Measurements from ENCODE around the gene ZNF230. TPM values are rescaled to one million over a fixed set of nuclear protein-coding genes. Genes with fewer than 3 reads are reported as not detected.

ZNF230 gene
- total RNA-seq: 1 to 10 TPM in 3 of 4 donors, under 1 TPM in 1; 0.25 to 1.8 (median 1.2) TPM
- 1 to 10 TPM in 1 of 3 donors, under 1 TPM in 2; 0.39 to 1.6 (median 0.55) TPM for polyA plus RNA-seq
- long read RNA-seq, donor 1: 0 reads
- long read RNA-seq, donor 2: 0 reads

DNA sequence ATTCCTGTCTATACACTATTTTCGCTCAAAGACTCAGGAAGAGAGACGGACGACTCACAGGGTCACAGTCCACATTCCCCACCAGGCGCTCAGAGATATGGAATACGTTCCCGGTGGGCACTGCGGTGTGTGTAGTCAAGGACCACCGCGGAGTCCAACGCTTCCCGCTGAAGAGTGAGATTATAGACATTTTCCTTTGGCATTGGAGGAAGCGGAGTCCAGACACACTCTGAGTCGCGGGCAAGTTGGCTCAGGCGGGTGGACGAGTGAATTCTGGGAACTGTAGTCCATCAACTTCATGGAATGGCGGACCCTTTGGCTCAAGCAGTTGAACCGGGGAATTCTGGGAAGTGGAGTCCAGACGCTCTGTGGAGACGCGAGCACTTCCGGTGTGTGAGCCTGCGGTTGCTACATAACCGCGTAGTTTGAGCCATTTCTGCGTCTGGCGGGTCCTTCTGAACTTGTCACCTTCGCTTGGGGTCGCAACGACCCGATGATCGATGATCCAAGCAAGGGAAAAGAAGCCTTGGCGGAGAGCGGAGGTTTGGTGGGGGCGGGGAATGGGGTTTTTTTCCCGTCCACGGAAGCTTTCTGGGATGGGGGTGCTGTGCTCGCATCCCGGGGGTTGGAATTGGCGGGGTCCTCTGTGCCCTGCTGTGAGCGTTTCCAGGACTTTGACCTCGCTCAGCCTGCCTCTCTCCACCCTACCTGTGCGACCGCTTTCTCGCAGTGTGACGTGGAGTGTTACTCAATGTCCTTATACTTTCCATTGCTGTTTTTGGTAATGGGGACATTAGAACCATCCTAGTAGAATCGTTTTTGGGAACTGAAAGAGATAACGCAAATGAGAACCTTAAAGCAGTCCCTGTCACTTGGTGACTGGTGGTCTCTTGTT is at the start of gene ZNF230:
Gene ZNF230, plus strand, starts transcription at position 392 of the 895 bp plus-strand sequence. CDS start 4,122 bp downstream, outside the sequence.
- H3K27ac ChIP-seq: peak within 1 kb of the TSS; percentile 79
- TF ChIP-seq, protein P1, sequence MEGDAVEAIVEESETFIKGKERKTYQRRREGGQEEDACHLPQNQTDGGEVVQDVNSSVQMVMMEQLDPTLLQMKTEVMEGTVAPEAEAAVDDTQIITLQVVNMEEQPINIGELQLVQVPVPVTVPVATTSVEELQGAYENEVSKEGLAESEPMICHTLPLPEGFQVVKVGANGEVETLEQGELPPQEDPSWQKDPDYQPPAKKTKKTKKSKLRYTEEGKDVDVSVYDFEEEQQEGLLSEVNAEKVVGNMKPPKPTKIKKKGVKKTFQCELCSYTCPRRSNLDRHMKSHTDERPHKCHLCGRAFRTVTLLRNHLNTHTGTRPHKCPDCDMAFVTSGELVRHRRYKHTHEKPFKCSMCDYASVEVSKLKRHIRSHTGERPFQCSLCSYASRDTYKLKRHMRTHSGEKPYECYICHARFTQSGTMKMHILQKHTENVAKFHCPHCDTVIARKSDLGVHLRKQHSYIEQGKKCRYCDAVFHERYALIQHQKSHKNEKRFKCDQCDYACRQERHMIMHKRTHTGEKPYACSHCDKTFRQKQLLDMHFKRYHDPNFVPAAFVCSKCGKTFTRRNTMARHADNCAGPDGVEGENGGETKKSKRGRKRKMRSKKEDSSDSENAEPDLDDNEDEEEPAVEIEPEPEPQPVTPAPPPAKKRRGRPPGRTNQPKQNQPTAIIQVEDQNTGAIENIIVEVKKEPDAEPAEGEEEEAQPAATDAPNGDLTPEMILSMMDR (IDR thresholded peaks at IDR 0.05): no peak
- DNase-seq (peak; percentile 88 to 93), ATAC-seq (peak; percentile 100)
- no peaks in the 10 kb centered on the region for H3K27me3 ChIP-seq (ENCODE audit: insufficient read depth in 3 of 3, low read length in 2 of 3)
- H3K9me3 ChIP-seq: peaks cover 46% of the 10 kb centered on the region
- WGBS, 3 donors: 0 to 1% (median 0%) methylated on average over 48 of the region's 48 CpGs
- intact Hi-C loops (cut with DNase I): loop anchor here (2.0 to 10.0 kb wide), 3 partner anchors 16 to 92 kb away; partner anchors contain the start of genes ZNF223 (in 1 of the 2) and ZNF224 (in 1 of the 2)
- H3K4me3 ChIP-seq: peak within 1 kb of the TSS; percentile 79
- H3K4me1 ChIP-seq: peaks cover 12% of the 10 kb centered on the region
- H3K36me3 ChIP-seq (ENCODE audit: insufficient read depth in 1 of 2, low read depth in 1 of 2): peaks cover 6 to 12% of the 10 kb centered on the region in 2 donors

DNA sequence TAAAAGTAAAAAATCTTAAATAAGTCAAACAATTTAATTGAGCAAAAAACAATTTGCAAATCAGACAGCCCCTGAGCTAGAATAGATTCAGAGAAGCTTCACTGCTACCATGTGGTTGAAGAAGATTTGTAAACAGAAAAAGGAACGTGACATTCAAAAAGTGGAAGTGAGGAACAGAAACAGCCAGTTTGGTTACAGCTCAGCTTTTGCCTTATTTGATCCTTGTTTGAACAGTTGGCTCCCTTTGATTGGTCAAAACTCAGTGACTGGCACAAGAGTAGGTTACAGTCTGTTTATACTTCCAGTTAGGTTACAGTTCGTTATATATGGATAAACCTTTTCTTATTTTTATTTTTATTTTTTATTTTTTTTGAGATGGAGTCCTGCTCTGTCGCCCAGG is 45.9 kb upstream of the ZNF230 start:
- no peak for DNase-seq
- no peak for ATAC-seq
- Histone ChIP-seq H3K27ac (no peak overlapping the region), H3K9me3 (peaks cover 80% of the 10 kb centered on the region), H3K27me3 (ENCODE audit: insufficient read depth in 3 of 3, low read length in 2 of 3) (no peaks in the 10 kb centered on the region), H3K36me3 (ENCODE audit: insufficient read depth in 1 of 2, low read depth in 1 of 2) (peaks cover 0 to 4% of the 10 kb centered on the region in 2 donors), H3K4me3 (no peak overlapping the region), H3K4me1 (no peaks in the 10 kb centered on the region)
- intact Hi-C loops (cut with DNase I): no loop called here
- WGBS, 3 donors: 93 to 97% (median 94%) methylated on average over 3 of the region's 3 CpGs
- TF ChIP-seq, protein P1 (IDR thresholded peaks at IDR 0.05): no peak

DNA sequence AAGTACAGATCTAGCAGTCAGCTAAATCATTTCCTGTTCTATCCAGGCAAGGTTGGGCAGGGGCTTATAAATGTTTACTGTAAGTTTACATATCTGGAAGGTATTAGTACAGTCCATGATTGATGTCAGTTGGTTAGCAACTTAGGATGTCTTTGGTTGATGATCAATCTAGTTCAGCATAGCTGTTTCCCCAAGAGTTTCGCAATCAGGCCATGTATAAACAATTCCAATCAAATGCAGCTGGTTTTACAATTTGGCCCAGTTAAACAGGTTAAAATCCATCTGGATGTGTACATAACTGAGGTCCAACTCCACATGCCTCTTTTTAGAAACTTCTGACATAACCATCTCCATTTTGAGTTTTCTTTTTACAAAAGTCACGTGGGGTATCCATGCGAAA is 44.9 kb upstream of the ZNF230 start:
- Histone ChIP-seq H3K4me3 (no peak overlapping the region), H3K4me1 (no peaks in the 10 kb centered on the region), H3K36me3 (ENCODE audit: insufficient read depth in 1 of 2, low read depth in 1 of 2) (peaks cover 4% of the 10 kb centered on the region in 2 donors), H3K9me3 (peaks cover 86% of the 10 kb centered on the region), H3K27me3 (ENCODE audit: insufficient read depth in 3 of 3, low read length in 2 of 3) (no peaks in the 10 kb centered on the region), H3K27ac (no peak overlapping the region)
- no peak for DNase-seq
- WGBS, 3 donors: 97 to 99% (median 98%) methylated on average over 3 of the region's 3 CpGs
- TF ChIP-seq, protein P1 (IDR thresholded peaks at IDR 0.05): no peak
- intact Hi-C loops (cut with DNase I): no loop called here
- no peak for ATAC-seq

DNA sequence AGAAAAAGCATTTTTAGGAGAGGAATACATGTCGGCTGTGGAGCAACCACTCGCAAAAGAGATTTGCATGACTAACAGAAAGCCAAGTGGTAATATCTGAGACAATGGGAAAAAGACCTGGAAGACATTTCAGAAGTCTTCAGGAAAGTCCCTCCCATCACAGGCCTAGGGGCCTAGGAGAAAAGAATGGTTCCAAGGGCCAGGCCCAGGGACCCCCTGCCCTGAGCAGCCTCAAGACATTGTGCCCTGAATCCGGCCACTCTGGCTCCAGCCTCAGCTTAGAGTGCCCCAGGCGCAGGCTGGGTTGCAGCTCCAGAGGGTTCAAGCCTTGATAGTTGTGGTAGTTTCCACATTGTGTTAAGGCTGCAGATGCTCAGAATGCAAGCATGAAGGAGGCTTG is 42.3 kb upstream of the ZNF230 start:
- intact Hi-C loops (cut with DNase I): no loop called here
- H3K27ac ChIP-seq: no peak overlapping the region
- DNase-seq: no peak
- 74 to 75% (median 75%) methylated on average over 4 of the region's 4 CpGs for WGBS, 3 donors
- H3K27me3 ChIP-seq (ENCODE audit: insufficient read depth in 3 of 3, low read length in 2 of 3): no peaks in the 10 kb centered on the region
- peaks cover 10 to 15% of the 10 kb centered on the region in 2 donors for H3K36me3 ChIP-seq (ENCODE audit: insufficient read depth in 1 of 2, low read depth in 1 of 2)
- H3K4me3 ChIP-seq: no peak overlapping the region
- H3K9me3 ChIP-seq: peaks cover 87% of the 10 kb centered on the region
- no peak for ATAC-seq
- TF ChIP-seq, protein P1 (IDR thresholded peaks at IDR 0.05): no peak
- no peaks in the 10 kb centered on the region for H3K4me1 ChIP-seq
